Ecto neural progenitor cell (in vitro differentiated cells): ENCODE data around the gene ZNF784.

Source experiments
- DNase-seq: peaks from one replicate; pipeline ENCODE4 v3.0.0-alpha.2; 2018; ENCODE audit warnings: low spot score

ZNF784 gene

GRCh38 chr19:55624109-55625003 is at the start of gene ZNF784:
Gene ZNF784, minus strand, starts transcription at chr19:55624566. Its CDS starts 5 bp downstream, at chr19:55624561.
- DNase-seq = peak; percentile 98

- DNase-seq = no peak
These were observed 49.5 kb upstream of the ZNF784 start for GRCh38 chr19:55673889-55674288.

GRCh38 chr19:55673465-55673864 is 49.1 kb upstream of the ZNF784 start:
- no peak for DNase-seq

- no peak for DNase-seq
These were observed 48.1 kb upstream of the ZNF784 start for GRCh38 chr19:55672418-55672817.

GRCh38 chr19:55671054-55671378 is 46.6 kb upstream of the ZNF784 start:
- no peak for DNase-seq

- peak; percentile 78 for DNase-seq
These were observed 46.1 kb upstream of the ZNF784 start for GRCh38 chr19:55670280-55671053.

- no peak for DNase-seq
These were observed 45.3 kb upstream of the ZNF784 start for GRCh38 chr19:55669418-55670279.

- DNase-seq = no peak
These were observed 44.4 kb upstream of the ZNF784 start for GRCh38 chr19:55668603-55669348.

- DNase-seq = no peak
These were observed 43.6 kb upstream of the ZNF784 start for GRCh38 chr19:55667958-55668357.

GRCh38 chr19:55667511-55667910 is 43.1 kb upstream of the ZNF784 start:
- no peak for DNase-seq

- no peak for DNase-seq
These were observed 42.6 kb upstream of the ZNF784 start for GRCh38 chr19:55667006-55667381.

- no peak for DNase-seq
These were observed 42.1 kb upstream of the ZNF784 start for GRCh38 chr19:55666343-55667005.

- no peak for DNase-seq
These were observed 39.6 kb upstream of the ZNF784 start for GRCh38 chr19:55663846-55664536.

- DNase-seq = no peak
These were observed 37.5 kb upstream of the ZNF784 start for GRCh38 chr19:55661826-55662225.

- DNase-seq = no peak
These were observed 36.6 kb upstream of the ZNF784 start for GRCh38 chr19:55660991-55661390.

GRCh38 chr19:55660404-55660803 is 36.0 kb upstream of the ZNF784 start:
- no peak for DNase-seq

- no peak for DNase-seq
These were observed 35.5 kb upstream of the ZNF784 start for GRCh38 chr19:55659822-55660221.

GRCh38 chr19:55658846-55659459 is 34.6 kb upstream of the ZNF784 start:
- no peak for DNase-seq

GRCh38 chr19:55656988-55657747 is 32.8 kb upstream of the ZNF784 start:
- no peak for DNase-seq
